IMR-90 (cell line): ENCODE measurements around the gene POMT2. TPM values are rescaled to one million over a fixed set of nuclear protein-coding genes. Genes with fewer than 3 reads are reported as not detected.

Experiments
- ATAC-seq: fragments of 200-7000 bp; cut with Tn5 transposase; 2 replicates; pipeline ENCODE4 v1.9.1; 2020; ENCODE audit warnings: low read depth, mild to moderate bottlenecking, moderate library complexity
- BruUV-seq: library from RNA; stranded (reverse); fragments of 400-500 nt; replicated peaks from 2 replicates; lab custom pipeline; 2021; lab: Mats Ljungman, UMichigan
- CTCF ChIA-PET: fragments of 300-600 bp; formaldehyde crosslinking; extraction: SDS; loops from one replicate; lab custom pipeline; 2021; ENCODE audit warnings: antibody characterized with exemption; lab: Yijun Ruan, JAX
- POLR2A ChIA-PET: fragments of 300-600 bp; sonication (Branson Sonifier 250); formaldehyde crosslinking; loops from one replicate; lab custom pipeline; 2022; ENCODE audit warnings: antibody characterized with exemption; ENCODE audit not compliant: unreplicated experiment; lab: Charles Lee
- DNase-seq: peaks from one replicate; pipeline ENCODE4 v3.0.0; 2013
- H2AFZ ChIP-seq: replicated peaks from 2 replicates; pipeline ENCODE3; 2013; ENCODE audit warnings: low read length, mild to moderate bottlenecking; ENCODE audit not compliant: poor library complexity
- H2AK5ac ChIP-seq: 2 replicates; pipeline ENCODE4 v1.6.1; 2013; ENCODE audit warnings: low read depth, low read length, inconsistent platforms
- H2AK9ac ChIP-seq: replicated peaks from 2 replicates; pipeline ENCODE3; 2013; ENCODE audit warnings: mild to moderate bottlenecking, low read depth, low read length, moderate library complexity; ENCODE audit not compliant: poor library complexity
- H2BK120ac ChIP-seq: 2 replicates; pipeline ENCODE4 v1.6.1; 2013; ENCODE audit warnings: low read depth, low read length, inconsistent platforms
- H2BK15ac ChIP-seq: 3 replicates; pipeline ENCODE4 v1.6.1; 2013; ENCODE audit warnings: low read depth, low read length, inconsistent platforms
- H2BK20ac ChIP-seq: 2 replicates; pipeline ENCODE4 v1.6.1; 2013; ENCODE audit warnings: low read depth, mild to moderate bottlenecking, inconsistent platforms, low read length, moderate library complexity
- H2BK5ac ChIP-seq: 2 replicates; pipeline ENCODE4 v1.6.1; 2013; ENCODE audit warnings: mild to moderate bottlenecking, low read depth, low read length, inconsistent platforms; ENCODE audit not compliant: poor library complexity, severe bottlenecking
- H3K14ac ChIP-seq: replicated peaks from 2 replicates; pipeline ENCODE4 v1.6.1; 2013; ENCODE audit warnings: low read depth, low read length, inconsistent platforms
- H3K18ac ChIP-seq: 2 replicates; pipeline ENCODE4 v1.6.1; 2013; ENCODE audit warnings: low read depth, low read length, control low read depth
- H3K23ac ChIP-seq: 2 replicates; pipeline ENCODE4 v1.6.1; 2013; ENCODE audit warnings: low read depth, low read length, inconsistent platforms
- H3K27ac ChIP-seq: 2 replicates; pipeline ENCODE4 v1.5.1; 2013; ENCODE audit warnings: mild to moderate bottlenecking, control low read depth, low read length; ENCODE audit not compliant: insufficient read depth
- H3K27me3 ChIP-seq: 2 replicates; pipeline ENCODE4 v1.6.1; 2013; ENCODE audit warnings: low read length; ENCODE audit not compliant: control insufficient read depth, insufficient read depth
- H3K36me3 ChIP-seq: 2 replicates; pipeline ENCODE4 v1.6.1; 2013; ENCODE audit warnings: low read length, mixed read lengths; ENCODE audit not compliant: control insufficient read depth, insufficient read depth
- H3K4ac ChIP-seq: 2 replicates; pipeline ENCODE4 v1.6.1; 2013; ENCODE audit warnings: low read depth, low read length, inconsistent platforms
- H3K4me1 ChIP-seq: 2 replicates; pipeline ENCODE4 v1.6.1; 2013; ENCODE audit warnings: low read length, mixed read lengths; ENCODE audit not compliant: control insufficient read depth, insufficient read depth
- H3K4me2 ChIP-seq: 2 replicates; pipeline ENCODE4 v1.6.1; 2013; ENCODE audit warnings: low read depth, mild to moderate bottlenecking, control low read depth, low read length, moderate library complexity
- H3K4me3 ChIP-seq: 2 replicates; pipeline ENCODE4 v1.5.1; 2013; ENCODE audit warnings: low read depth, mild to moderate bottlenecking, control low read depth, low read length, moderate library complexity; ENCODE audit not compliant: insufficient read depth
- H3K56ac ChIP-seq: 2 replicates; pipeline ENCODE4 v1.6.1; 2013; ENCODE audit warnings: low read length, inconsistent platforms; ENCODE audit not compliant: insufficient read depth; ENCODE audit errors: extremely low read depth
- H3K79me1 ChIP-seq, 2 experiments: 2 replicates each; pipeline ENCODE4 v1.6.1; 2013; ENCODE audit warnings: low read length in 2 of 2, inconsistent platforms in 1 of 2, low read depth in 1 of 2
- H3K9ac ChIP-seq: 2 replicates; pipeline ENCODE4 v1.6.1; 2013; ENCODE audit warnings: low read depth, low read length, control low read depth
- H3K9me1 ChIP-seq: 2 replicates; pipeline ENCODE4 v1.6.1; 2013; ENCODE audit warnings: low read length, inconsistent platforms; ENCODE audit not compliant: insufficient read depth
- H3K9me3 ChIP-seq: 2 replicates; pipeline ENCODE4 v1.6.1; 2013; ENCODE audit warnings: low read length; ENCODE audit not compliant: control insufficient read depth, insufficient read depth
- H4K20me1 ChIP-seq: 2 replicates; pipeline ENCODE4 v1.6.1; 2013; ENCODE audit warnings: low read length, inconsistent platforms; ENCODE audit not compliant: insufficient read depth
- H4K5ac ChIP-seq: 2 replicates; pipeline ENCODE4 v1.6.1; 2013; ENCODE audit warnings: mild to moderate bottlenecking, low read depth, low read length, control low read depth
- H4K8ac ChIP-seq, 2 experiments: 2 replicates each; pipeline ENCODE4 v1.6.1; 2013; ENCODE audit warnings: low read depth in 2 of 2, low read length in 2 of 2, control low read depth in 1 of 2, inconsistent platforms in 1 of 2
- H4K91ac ChIP-seq: 2 replicates; pipeline ENCODE4 v1.6.1; 2013; ENCODE audit warnings: low read depth, low read length, inconsistent platforms; ENCODE audit not compliant: insufficient read depth
- BHLHE40 ChIP-seq: fragments of 150-350 bp; IDR thresholded peaks from 2 replicates; pipeline ENCODE4 v1.6.1; 2016; ENCODE audit warnings: mild to moderate bottlenecking, low read depth, low read length
- CEBPB ChIP-seq: IDR thresholded peaks from 2 replicates; pipeline ENCODE4 v1.6.1; 2012; ENCODE audit warnings: low read depth, low read length, improper control_type of control experiment
- CHD1 ChIP-seq: IDR thresholded peaks from 2 replicates; pipeline ENCODE4 v1.6.1; 2012; ENCODE audit warnings: low read depth, low read length, improper control_type of control experiment
- FOS ChIP-seq: fragments of 150-350 bp; IDR thresholded peaks from 2 replicates; pipeline ENCODE4 v1.6.1; 2016; ENCODE audit warnings: low read depth, low read length
- MAFK ChIP-seq: IDR thresholded peaks from 2 replicates; pipeline ENCODE4 v1.6.1; 2012; ENCODE audit warnings: low read depth, low read length, improper control_type of control experiment
- MAZ ChIP-seq: IDR thresholded peaks from 2 replicates; pipeline ENCODE4 v1.6.1; 2012; ENCODE audit warnings: low read depth, mild to moderate bottlenecking, low read length, improper control_type of control experiment, moderate library complexity, borderline replicate concordance
- MXI1 ChIP-seq: IDR thresholded peaks from 2 replicates; pipeline ENCODE4 v1.6.1; 2012; ENCODE audit warnings: low read depth, mild to moderate bottlenecking, low read length, moderate library complexity, borderline replicate concordance
- NFE2L2 ChIP-seq: fragments of 150-350 bp; IDR thresholded peaks from 2 replicates; pipeline ENCODE4 v1.6.1; 2016; ENCODE audit warnings: low read depth, mild to moderate bottlenecking, low read length
- POLR2A ChIP-seq: IDR thresholded peaks from 2 replicates; pipeline ENCODE4 v1.6.1; 2012; ENCODE audit warnings: mild to moderate bottlenecking, low read depth, low read length
- RAD21 ChIP-seq: IDR thresholded peaks from 2 replicates; pipeline ENCODE4 v1.6.1; 2012; ENCODE audit warnings: low read length, improper control_type of control experiment
- RCOR1 ChIP-seq: IDR thresholded peaks from 2 replicates; pipeline ENCODE4 v1.6.1; 2012; ENCODE audit warnings: mild to moderate bottlenecking, low read length, improper control_type of control experiment; ENCODE audit not compliant: insufficient replicate concordance
- RFX5 ChIP-seq: IDR thresholded peaks from 2 replicates; pipeline ENCODE4 v1.8.0; 2012; ENCODE audit warnings: low read depth, mild to moderate bottlenecking, low read length, moderate library complexity
- SMC3 ChIP-seq: fragments of 150-350 bp; IDR thresholded peaks from 2 replicates; pipeline ENCODE4 v1.6.1; 2016; ENCODE audit warnings: low read depth, mild to moderate bottlenecking, antibody characterized with exemption, low read length, moderate library complexity
- WGBS, 2 experiments: methylation state at CpG; one replicate each; pipeline versions ENCODE4 v1.1.5 to v1.1.7; 2013; ENCODE audit warnings: missing lambda C conversion rate in 2 of 2; ENCODE audit not compliant: insufficient read length in 1 of 2; ENCODE audit errors: extremely low coverage in 2 of 2; 5-methylcytosine and 5-hydroxymethylcytosine counted together
- dilution Hi-C: fragments of 300-500 bp; cut with HindIII; formaldehyde crosslinking; loops from one replicate; pipeline ENCODE4 v1.14.3; 2018; ENCODE audit warnings: low sequenced_read_pairs; ENCODE audit not compliant: unreplicated experiment
- in situ Hi-C: fragments of 300-500 bp; cut with MboI; formaldehyde crosslinking; loops from 3 replicates; pipeline ENCODE4 v1.14.3; 2019; ENCODE audit warnings: low sequenced_read_pairs, inconsistent platforms, mixed read lengths
- intact Hi-C: fragments of 100-400 bp; cut with micrococcal nuclease; formaldehyde crosslinking; loops from 2 replicates; pipeline ENCODE4 v1.10.0; 2022
- polyA plus RNA-seq, 3 experiments: library from polyadenylated mRNA; depleted of rRNA; stranded (reverse); fragments of >200 nt; gene quantifications; 2 replicates each; pipeline ENCODE4 v1.2.3, GENCODE V29; 2012; ENCODE audit warnings: low replicate concordance in 1 of 3
- total RNA-seq: library from RNA; depleted of rRNA; stranded (reverse); fragments of >200 nt; gene quantifications from 2 replicates; pipeline ENCODE4 v1.2.3, GENCODE V29; 2012
- TF ChIP-seq, protein P1 (sequence below): conservative IDR thresholded peaks from 2 replicates; pipeline ENCODE4 v1.5.1; 2012; ENCODE audit warnings: mild to moderate bottlenecking, low read depth, low read length, improper control_type of control experiment
- TF ChIP-seq, protein P2 (sequence below): fragments of 150-350 bp; IDR thresholded peaks from 2 replicates; pipeline ENCODE4 v1.6.1; 2017; ENCODE audit warnings: mild to moderate bottlenecking, antibody characterized with exemption, low read length, low read depth
- TF ChIP-seq, protein P3 (sequence below): fragments of 150-350 bp; IDR thresholded peaks from 2 replicates; pipeline ENCODE4 v1.6.1; 2016; ENCODE audit warnings: low read depth, mild to moderate bottlenecking, low read length, moderate library complexity, borderline replicate concordance

POMT2 gene
- total and polyA plus RNA-seq, 2 of the 4 experiments (the other 2 are of a cell fraction): 6.5 to 13.0 TPM

DNA sequence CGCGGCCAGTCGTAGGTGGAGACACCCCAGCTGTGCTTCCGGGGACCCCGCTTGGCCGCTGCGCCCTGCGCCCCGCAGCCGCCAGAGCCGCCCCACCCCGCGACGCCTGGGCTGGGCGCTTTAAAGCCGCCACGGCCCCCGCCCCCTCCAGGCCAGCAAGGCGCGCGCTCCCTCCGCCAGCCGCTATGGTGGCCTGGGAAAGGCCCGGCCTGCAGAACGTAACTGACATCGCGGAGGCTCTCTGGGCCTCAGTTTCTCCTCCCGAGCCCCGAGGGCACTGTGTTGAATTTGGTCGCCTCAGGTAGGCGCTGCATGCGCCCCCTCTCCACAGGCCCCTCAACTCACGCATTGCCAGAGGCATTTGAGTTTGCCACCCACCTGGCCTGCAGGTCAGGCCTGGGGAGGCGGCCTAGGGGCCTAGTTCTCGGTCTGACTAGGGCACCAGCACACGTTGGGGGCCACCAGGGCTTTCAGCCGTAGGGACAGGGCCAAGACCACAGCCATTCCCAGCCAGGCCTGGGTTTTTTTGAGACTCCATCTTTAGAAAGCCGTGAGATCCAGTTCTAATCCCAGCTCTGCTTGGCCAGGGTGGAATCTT lies 49.5 kb downstream of the POMT2 start, which contains the start of gene NGB:
Gene NGB (minus strand): TSS at position 94 of the 598 bp plus-strand sequence. CDS start 269 bp downstream, outside the sequence.
- no peaks in the 10 kb centered on the region for H3K36me3 ChIP-seq
- H3K4me3 ChIP-seq: no peak within 1 kb of the TSS
- H3K27ac ChIP-seq: no peak within 1 kb of the TSS
- peaks cover 39% of the 10 kb centered on the region for H3K27me3 ChIP-seq
- H3K79me1 ChIP-seq: no peaks in the 10 kb centered on the region
- no peak for ATAC-seq
- H4K91ac ChIP-seq: no peak within 1 kb of the TSS
- 23% methylated on average over 8 of the region's 38 CpGs; no CpG with 5 or more reads in 1 of the 2 experiments for WGBS, 2 experiments
- no peak within 1 kb of the TSS for H2AFZ ChIP-seq
- no peak within 1 kb of the TSS for H3K18ac ChIP-seq
- no peak within 1 kb of the TSS for H4K5ac ChIP-seq
- no peak within 1 kb of the TSS for H3K4ac ChIP-seq
- H2BK120ac ChIP-seq: no peak within 1 kb of the TSS
- CTCF ChIA-PET: no interaction called here
- intact Hi-C loops: no loop called here
- dilution Hi-C loops: no loop called here
- no peak within 1 kb of the TSS for H2BK5ac ChIP-seq
- H3K9me3 ChIP-seq: peaks cover 5% of the 10 kb centered on the region
- no peak within 1 kb of the TSS for H2AK9ac ChIP-seq
- in situ Hi-C loops: no loop called here
- POLR2A ChIA-PET: no interaction called here
- H3K4me1 ChIP-seq: no peaks in the 10 kb centered on the region
- no peak for DNase-seq
- no peaks in the 10 kb centered on the region for H4K20me1 ChIP-seq
- no TSS peak for BruUV-seq
- H3K9me1 ChIP-seq: no peaks in the 10 kb centered on the region
- H2AK5ac ChIP-seq: no peak within 1 kb of the TSS
- no peak within 1 kb of the TSS for H3K4me2 ChIP-seq
- no peak within 1 kb of the TSS for H2BK15ac ChIP-seq
- H3K14ac ChIP-seq: no peak within 1 kb of the TSS
- H4K8ac ChIP-seq: no peak within 1 kb of the TSS
- no peak within 1 kb of the TSS for H3K56ac ChIP-seq
- no peak within 1 kb of the TSS for H3K9ac ChIP-seq
- TF ChIP-seq MAZ (no peak), RCOR1 (no peak), RAD21 (no peak), CHD1 (no peak), SMC3 (no peak), MAFK (no peak), FOS (no peak), CEBPB (no peak), NFE2L2 (no peak), MXI1 (no peak), POLR2A (no peak), RFX5 (no peak), BHLHE40 (no peak)
- TF ChIP-seq, protein P1, sequence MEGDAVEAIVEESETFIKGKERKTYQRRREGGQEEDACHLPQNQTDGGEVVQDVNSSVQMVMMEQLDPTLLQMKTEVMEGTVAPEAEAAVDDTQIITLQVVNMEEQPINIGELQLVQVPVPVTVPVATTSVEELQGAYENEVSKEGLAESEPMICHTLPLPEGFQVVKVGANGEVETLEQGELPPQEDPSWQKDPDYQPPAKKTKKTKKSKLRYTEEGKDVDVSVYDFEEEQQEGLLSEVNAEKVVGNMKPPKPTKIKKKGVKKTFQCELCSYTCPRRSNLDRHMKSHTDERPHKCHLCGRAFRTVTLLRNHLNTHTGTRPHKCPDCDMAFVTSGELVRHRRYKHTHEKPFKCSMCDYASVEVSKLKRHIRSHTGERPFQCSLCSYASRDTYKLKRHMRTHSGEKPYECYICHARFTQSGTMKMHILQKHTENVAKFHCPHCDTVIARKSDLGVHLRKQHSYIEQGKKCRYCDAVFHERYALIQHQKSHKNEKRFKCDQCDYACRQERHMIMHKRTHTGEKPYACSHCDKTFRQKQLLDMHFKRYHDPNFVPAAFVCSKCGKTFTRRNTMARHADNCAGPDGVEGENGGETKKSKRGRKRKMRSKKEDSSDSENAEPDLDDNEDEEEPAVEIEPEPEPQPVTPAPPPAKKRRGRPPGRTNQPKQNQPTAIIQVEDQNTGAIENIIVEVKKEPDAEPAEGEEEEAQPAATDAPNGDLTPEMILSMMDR: no peak
- TF ChIP-seq, protein P2, sequence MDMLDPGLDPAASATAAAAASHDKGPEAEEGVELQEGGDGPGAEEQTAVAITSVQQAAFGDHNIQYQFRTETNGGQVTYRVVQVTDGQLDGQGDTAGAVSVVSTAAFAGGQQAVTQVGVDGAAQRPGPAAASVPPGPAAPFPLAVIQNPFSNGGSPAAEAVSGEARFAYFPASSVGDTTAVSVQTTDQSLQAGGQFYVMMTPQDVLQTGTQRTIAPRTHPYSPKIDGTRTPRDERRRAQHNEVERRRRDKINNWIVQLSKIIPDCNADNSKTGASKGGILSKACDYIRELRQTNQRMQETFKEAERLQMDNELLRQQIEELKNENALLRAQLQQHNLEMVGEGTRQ: no peak
- TF ChIP-seq, protein P3, sequence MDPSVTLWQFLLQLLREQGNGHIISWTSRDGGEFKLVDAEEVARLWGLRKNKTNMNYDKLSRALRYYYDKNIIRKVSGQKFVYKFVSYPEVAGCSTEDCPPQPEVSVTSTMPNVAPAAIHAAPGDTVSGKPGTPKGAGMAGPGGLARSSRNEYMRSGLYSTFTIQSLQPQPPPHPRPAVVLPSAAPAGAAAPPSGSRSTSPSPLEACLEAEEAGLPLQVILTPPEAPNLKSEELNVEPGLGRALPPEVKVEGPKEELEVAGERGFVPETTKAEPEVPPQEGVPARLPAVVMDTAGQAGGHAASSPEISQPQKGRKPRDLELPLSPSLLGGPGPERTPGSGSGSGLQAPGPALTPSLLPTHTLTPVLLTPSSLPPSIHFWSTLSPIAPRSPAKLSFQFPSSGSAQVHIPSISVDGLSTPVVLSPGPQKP: no peak
- H2BK20ac ChIP-seq: no peak within 1 kb of the TSS
- no peak within 1 kb of the TSS for H3K23ac ChIP-seq
